Measurements from ENCODE around the gene ATG16L2. TPM values are rescaled to one million over a fixed set of nuclear protein-coding genes. Genes with fewer than 3 reads are reported as not detected.

ATG16L2 gene
- total and polyA plus RNA-seq, 2 of the 4 experiments (the other 2 are of a cell fraction) = 1.3 to 12.7 TPM

GRCh38 chr11:72821221-72821919 is 7.2 kb downstream of the ATG16L2 start:
- no peak overlapping the region for H3K18ac ChIP-seq (ENCODE audit: low read depth, low read length)
- BruUV-seq (replicated peaks) = no TSS peak
- peak overlapping the region; percentile 13; the same call in 1 of the 2 replicates for H3K14ac ChIP-seq (replicated peaks; ENCODE audit: low read depth, low read length)
- H4K5ac ChIP-seq (ENCODE audit: low read depth, low read length) = peak overlapping the region; percentile 37; the same call in 1 of the 2 replicates
- H3K9me3 ChIP-seq (ENCODE audit: control insufficient read depth, insufficient read depth, low read length) = no peaks in the 10 kb centered on the region
- H2AFZ ChIP-seq (replicated peaks; ENCODE audit: low read length, poor library complexity) = peak overlapping the region; percentile 97
- H2AK5ac ChIP-seq (ENCODE audit: low read depth, low read length) = peak overlapping the region; percentile 83; the same call in 1 of the 2 replicates
- peak overlapping the region; percentile 19 for H3K9ac ChIP-seq (ENCODE audit: low read depth, low read length)
- H2BK15ac ChIP-seq (ENCODE audit: low read depth, low read length) = no peak overlapping the region
- no peak overlapping the region for H2BK20ac ChIP-seq (ENCODE audit: low read depth, low read length)
- peak overlapping the region; percentile 57 for H3K4me3 ChIP-seq (ENCODE audit: insufficient read depth, low read depth, low read length)
- ChIA-PET CTCF (interaction anchor here (1.2 kb wide), 1 partner anchor 8 kb away, joined by 3 read pairs; no protein-coding TSS in a partner anchor), POLR2A (ENCODE audit: unreplicated experiment) (no interaction called here)
- H3K36me3 ChIP-seq (ENCODE audit: control insufficient read depth, insufficient read depth, low read length) = no peaks in the 10 kb centered on the region
- peak overlapping the region; percentile 90 for H2AK9ac ChIP-seq (replicated peaks; ENCODE audit: low read depth, low read length, poor library complexity)
- peaks cover 0 to 25% of the 10 kb centered on the region in 2 experiments; a peak in 1 of 4 replicates for H3K79me1 ChIP-seq (ENCODE audit: low read depth in 1 of 2, low read length in 2 of 2)
- ATAC-seq (ENCODE audit: low read depth) = no peak
- 47% methylated on average over 31 of the region's 50 CpGs; no CpG with 5 or more reads in 1 of the 2 experiments for WGBS, 2 experiments (ENCODE audit: extremely low coverage in 2 of 2, insufficient read length in 1 of 2)
- H3K23ac ChIP-seq (ENCODE audit: low read depth, low read length) = peak overlapping the region; percentile 64; the same call in 1 of the 2 replicates
- TF ChIP-seq NFE2L2 (IDR thresholded peaks at IDR 0.05; ENCODE audit: low read depth, low read length) (no peak), RAD21 (IDR thresholded peaks at IDR 0.05; ENCODE audit: low read length) (no peak), BHLHE40 (IDR thresholded peaks at IDR 0.05; ENCODE audit: low read depth, low read length) (no peak)
- dilution Hi-C loops (cut with HindIII; ENCODE audit: low sequenced_read_pairs, unreplicated experiment) (no loop called here), in situ Hi-C loops (cut with MboI; ENCODE audit: low sequenced_read_pairs) (no loop called here), intact Hi-C loops (cut with micrococcal nuclease) (no loop called here)
- peaks cover 5% of the 10 kb centered on the region; the same call in 1 of the 2 replicates for H4K20me1 ChIP-seq (ENCODE audit: insufficient read depth, low read length)
- H4K91ac ChIP-seq (ENCODE audit: insufficient read depth, low read depth, low read length) = no peak overlapping the region
- H4K8ac ChIP-seq (ENCODE audit: low read depth in 2 of 2, low read length in 2 of 2) = peak overlapping the region; percentile 66 to 89; a peak in 3 of 4 replicates
- H3K9me1 ChIP-seq (ENCODE audit: insufficient read depth, low read length) = peaks cover 11% of the 10 kb centered on the region
- DNase-seq = no peak
- H2BK120ac ChIP-seq (ENCODE audit: low read depth, low read length) = no peak overlapping the region
- no peak overlapping the region for H3K56ac ChIP-seq (ENCODE audit: extremely low read depth, insufficient read depth, low read length)
- no peak overlapping the region; the same call in 1 of the 2 replicates for H3K27ac ChIP-seq (ENCODE audit: insufficient read depth, low read length)
- H3K4me1 ChIP-seq (ENCODE audit: control insufficient read depth, insufficient read depth, low read length) = peaks cover 10% of the 10 kb centered on the region
- H3K4ac ChIP-seq (ENCODE audit: low read depth, low read length) = peak overlapping the region; percentile 83
- no peak overlapping the region for H2BK5ac ChIP-seq (ENCODE audit: low read depth, low read length, poor library complexity, severe bottlenecking)
- H3K27me3 ChIP-seq (ENCODE audit: control insufficient read depth, insufficient read depth, low read length) = no peaks in the 10 kb centered on the region
- H3K4me2 ChIP-seq (ENCODE audit: low read depth, low read length) = peak overlapping the region; percentile 95

All from IMR-90 (cell line).